ENCODE results near the gene GDAP1L1. TPM values are rescaled to one million over a fixed set of nuclear protein-coding genes. Genes with fewer than 3 reads are reported as not detected.

The GDAP1L1 gene
- total and polyA plus RNA-seq, 4 donors = not detected

DNA sequence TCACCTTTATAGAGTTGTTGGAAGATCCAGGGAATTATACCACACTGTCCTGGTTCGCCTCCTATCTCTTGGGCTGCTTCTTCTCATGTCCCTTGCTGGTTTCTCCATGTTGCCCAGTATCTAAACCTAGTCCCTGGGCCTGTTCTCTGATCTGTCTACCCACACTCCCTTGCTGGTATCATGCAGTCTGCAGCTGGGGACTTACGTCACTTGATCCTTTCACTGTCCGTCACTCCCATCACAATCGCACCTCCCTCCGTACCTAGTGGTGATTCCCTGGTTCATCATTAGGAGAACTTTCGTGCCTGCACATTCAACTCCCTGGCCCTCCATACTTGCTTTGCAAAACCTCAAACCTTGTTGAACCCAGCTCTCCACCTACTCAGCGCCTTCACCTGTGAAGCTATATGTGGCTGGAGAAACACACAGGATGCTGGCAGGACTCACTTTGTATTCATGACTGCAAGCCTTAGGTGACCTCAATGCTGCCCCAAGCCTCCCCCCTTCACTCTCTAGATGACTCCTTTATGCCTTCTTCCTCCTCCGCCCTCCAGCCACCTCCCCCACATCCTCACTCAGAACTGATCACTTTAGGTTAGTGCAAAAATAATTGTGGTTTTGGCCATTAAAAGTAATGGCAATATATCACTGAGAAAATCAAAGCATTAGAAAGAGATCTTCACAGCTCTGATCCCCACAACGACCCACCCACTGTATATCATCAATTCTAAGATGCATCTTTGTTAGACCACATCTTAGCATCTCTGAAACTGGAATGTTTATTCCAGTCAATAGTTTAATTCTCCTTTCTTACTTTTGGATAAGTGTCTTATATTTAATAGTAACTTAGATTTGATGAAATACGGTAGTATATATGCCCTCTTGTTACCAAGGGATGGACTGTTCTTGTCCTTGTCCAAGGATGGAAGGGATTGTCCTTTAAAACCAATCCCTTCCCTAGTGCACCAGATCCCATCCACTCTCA lies 26.4 kb downstream of the GDAP1L1 start (continued):
- TF ChIP-seq, protein P1, sequence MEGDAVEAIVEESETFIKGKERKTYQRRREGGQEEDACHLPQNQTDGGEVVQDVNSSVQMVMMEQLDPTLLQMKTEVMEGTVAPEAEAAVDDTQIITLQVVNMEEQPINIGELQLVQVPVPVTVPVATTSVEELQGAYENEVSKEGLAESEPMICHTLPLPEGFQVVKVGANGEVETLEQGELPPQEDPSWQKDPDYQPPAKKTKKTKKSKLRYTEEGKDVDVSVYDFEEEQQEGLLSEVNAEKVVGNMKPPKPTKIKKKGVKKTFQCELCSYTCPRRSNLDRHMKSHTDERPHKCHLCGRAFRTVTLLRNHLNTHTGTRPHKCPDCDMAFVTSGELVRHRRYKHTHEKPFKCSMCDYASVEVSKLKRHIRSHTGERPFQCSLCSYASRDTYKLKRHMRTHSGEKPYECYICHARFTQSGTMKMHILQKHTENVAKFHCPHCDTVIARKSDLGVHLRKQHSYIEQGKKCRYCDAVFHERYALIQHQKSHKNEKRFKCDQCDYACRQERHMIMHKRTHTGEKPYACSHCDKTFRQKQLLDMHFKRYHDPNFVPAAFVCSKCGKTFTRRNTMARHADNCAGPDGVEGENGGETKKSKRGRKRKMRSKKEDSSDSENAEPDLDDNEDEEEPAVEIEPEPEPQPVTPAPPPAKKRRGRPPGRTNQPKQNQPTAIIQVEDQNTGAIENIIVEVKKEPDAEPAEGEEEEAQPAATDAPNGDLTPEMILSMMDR (IDR thresholded peaks at IDR 0.05; ENCODE audit: low read depth, low read length, missing input control) = no peak
- TF ChIP-seq GABPA (IDR thresholded peaks at IDR 0.05 in 1 of 2, conservative IDR thresholded peaks at IDR 0.05 in 1 of 2) = no peak
- no peak for TF ChIP-seq SP1 (IDR thresholded peaks at IDR 0.05)
- no peak for TF ChIP-seq YY1 (IDR thresholded peaks at IDR 0.05)
- no peak for TF ChIP-seq JUND (IDR thresholded peaks at IDR 0.05)
- TF ChIP-seq FOXA1 (IDR thresholded peaks at IDR 0.05) = no peak
- TF ChIP-seq, protein P2, sequence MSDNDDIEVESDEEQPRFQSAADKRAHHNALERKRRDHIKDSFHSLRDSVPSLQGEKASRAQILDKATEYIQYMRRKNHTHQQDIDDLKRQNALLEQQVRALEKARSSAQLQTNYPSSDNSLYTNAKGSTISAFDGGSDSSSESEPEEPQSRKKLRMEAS (IDR thresholded peaks at IDR 0.05) = no peak

DNA sequence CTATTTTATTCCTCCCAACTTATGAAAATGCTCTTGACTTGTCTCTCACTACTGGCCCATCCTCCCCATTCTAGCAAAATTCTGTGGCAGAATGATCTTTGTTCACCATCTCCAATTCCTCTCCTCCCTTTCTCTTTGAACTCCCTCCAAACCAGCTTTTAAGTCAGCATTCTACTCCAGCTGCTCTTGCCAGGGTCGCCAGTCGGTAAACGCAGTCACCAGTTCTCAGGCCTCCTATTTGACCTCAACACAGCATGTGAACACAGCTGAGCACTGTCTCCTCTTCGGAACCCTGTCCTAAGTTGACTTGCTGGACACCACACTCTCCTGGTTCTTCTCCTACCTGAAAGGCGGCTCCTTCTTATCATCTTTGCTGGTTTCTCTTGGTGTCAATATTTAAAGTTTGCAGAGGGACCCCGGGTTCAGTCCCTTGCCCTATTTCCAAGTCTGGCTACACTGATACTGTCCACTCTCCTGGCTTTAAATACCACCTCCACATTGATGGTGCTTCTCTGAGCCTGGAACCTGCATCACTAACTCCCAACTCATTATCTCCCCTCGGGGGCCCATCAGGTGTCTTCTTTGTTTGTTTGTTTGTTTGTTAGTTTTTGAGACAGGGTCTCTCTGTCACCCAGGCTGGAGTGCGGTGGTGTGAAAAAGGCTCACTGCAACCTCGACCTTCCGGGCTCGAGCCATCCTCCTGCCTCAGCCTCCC lies 27.4 kb downstream of the GDAP1L1 start:
- H3K27ac ChIP-seq (ENCODE audit: low read depth in 1 of 2, low read length in 2 of 2) = no peak overlapping the region
- H3K9me3 ChIP-seq (ENCODE audit: control insufficient read depth in 4 of 4, low read length in 3 of 4) = no peaks in the 10 kb centered on the region
- no peaks in the 10 kb centered on the region for H3K27me3 ChIP-seq (ENCODE audit: control insufficient read depth in 4 of 4, insufficient read depth in 4 of 4, low read length in 3 of 4)
- TF ChIP-seq, protein P3, sequence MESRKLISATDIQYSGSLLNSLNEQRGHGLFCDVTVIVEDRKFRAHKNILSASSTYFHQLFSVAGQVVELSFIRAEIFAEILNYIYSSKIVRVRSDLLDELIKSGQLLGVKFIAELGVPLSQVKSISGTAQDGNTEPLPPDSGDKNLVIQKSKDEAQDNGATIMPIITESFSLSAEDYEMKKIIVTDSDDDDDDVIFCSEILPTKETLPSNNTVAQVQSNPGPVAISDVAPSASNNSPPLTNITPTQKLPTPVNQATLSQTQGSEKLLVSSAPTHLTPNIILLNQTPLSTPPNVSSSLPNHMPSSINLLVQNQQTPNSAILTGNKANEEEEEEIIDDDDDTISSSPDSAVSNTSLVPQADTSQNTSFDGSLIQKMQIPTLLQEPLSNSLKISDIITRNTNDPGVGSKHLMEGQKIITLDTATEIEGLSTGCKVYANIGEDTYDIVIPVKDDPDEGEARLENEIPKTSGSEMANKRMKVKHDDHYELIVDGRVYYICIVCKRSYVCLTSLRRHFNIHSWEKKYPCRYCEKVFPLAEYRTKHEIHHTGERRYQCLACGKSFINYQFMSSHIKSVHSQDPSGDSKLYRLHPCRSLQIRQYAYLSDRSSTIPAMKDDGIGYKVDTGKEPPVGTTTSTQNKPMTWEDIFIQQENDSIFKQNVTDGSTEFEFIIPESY (IDR thresholded peaks at IDR 0.05) = no peak
- TF ChIP-seq TAF1 (conservative IDR thresholded peaks at IDR 0.05) = no peak
- no peaks in the 10 kb centered on the region for H3K4me1 ChIP-seq (ENCODE audit: control insufficient read depth in 4 of 4, insufficient read depth in 4 of 4, low read length in 3 of 4)
- 68% methylated on average over 11 of the region's 11 CpGs for WGBS
- peaks cover 0 to 4% (median 0%) of the 10 kb centered on the region in 4 donors for H3K36me3 ChIP-seq (ENCODE audit: control insufficient read depth in 4 of 4, insufficient read depth in 3 of 4, low read depth in 1 of 4, low read length in 3 of 4)
- H3K9ac ChIP-seq (ENCODE audit: low read depth in 1 of 2, low read length in 2 of 2) = no peak overlapping the region
- no peak overlapping the region for H3K4me3 ChIP-seq (ENCODE audit: low read depth in 1 of 3, low read length in 3 of 3)
- no peak for DNase-seq (ENCODE audit: low spot score)

DNA sequence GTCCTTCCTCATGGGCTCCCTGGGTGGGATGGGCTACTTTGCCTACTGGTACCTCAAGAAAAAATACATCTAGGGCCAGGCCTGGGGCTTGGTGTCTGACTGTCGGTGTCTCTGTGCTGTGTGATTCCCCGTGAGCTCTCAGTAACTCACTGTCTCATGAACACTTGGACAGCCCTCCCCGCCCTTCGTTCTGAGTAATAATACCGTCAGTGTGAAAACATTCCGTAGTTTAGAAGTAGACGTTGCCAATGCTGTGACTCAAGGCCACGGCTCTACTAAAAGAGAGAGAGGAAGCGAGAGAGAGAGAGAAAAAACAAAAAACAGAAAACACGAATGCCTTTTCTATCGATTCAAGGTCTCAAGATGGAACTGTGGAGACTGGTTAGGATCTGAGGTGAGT lies 32.1 kb downstream of the GDAP1L1 start:
- H3K9ac ChIP-seq (ENCODE audit: low read depth in 1 of 2, low read length in 2 of 2) = no peak overlapping the region
- H3K27ac ChIP-seq (ENCODE audit: low read depth in 1 of 2, low read length in 2 of 2) = no peak overlapping the region
- WGBS = 94% methylated on average over 11 of the region's 11 CpGs
- H3K36me3 ChIP-seq (ENCODE audit: control insufficient read depth in 4 of 4, insufficient read depth in 3 of 4, low read depth in 1 of 4, low read length in 3 of 4) = no peaks in the 10 kb centered on the region
- H3K4me1 ChIP-seq (ENCODE audit: control insufficient read depth in 4 of 4, insufficient read depth in 4 of 4, low read length in 3 of 4) = no peaks in the 10 kb centered on the region
- no peaks in the 10 kb centered on the region for H3K9me3 ChIP-seq (ENCODE audit: control insufficient read depth in 4 of 4, low read length in 3 of 4)
- TF ChIP-seq RXRA (IDR thresholded peaks at IDR 0.05) = no peak
- TF ChIP-seq, protein P1 (IDR thresholded peaks at IDR 0.05; ENCODE audit: low read depth, low read length, missing input control) = no peak
- TF ChIP-seq RAD21 (IDR thresholded peaks at IDR 0.05) = no peak
- TF ChIP-seq, protein P4, sequence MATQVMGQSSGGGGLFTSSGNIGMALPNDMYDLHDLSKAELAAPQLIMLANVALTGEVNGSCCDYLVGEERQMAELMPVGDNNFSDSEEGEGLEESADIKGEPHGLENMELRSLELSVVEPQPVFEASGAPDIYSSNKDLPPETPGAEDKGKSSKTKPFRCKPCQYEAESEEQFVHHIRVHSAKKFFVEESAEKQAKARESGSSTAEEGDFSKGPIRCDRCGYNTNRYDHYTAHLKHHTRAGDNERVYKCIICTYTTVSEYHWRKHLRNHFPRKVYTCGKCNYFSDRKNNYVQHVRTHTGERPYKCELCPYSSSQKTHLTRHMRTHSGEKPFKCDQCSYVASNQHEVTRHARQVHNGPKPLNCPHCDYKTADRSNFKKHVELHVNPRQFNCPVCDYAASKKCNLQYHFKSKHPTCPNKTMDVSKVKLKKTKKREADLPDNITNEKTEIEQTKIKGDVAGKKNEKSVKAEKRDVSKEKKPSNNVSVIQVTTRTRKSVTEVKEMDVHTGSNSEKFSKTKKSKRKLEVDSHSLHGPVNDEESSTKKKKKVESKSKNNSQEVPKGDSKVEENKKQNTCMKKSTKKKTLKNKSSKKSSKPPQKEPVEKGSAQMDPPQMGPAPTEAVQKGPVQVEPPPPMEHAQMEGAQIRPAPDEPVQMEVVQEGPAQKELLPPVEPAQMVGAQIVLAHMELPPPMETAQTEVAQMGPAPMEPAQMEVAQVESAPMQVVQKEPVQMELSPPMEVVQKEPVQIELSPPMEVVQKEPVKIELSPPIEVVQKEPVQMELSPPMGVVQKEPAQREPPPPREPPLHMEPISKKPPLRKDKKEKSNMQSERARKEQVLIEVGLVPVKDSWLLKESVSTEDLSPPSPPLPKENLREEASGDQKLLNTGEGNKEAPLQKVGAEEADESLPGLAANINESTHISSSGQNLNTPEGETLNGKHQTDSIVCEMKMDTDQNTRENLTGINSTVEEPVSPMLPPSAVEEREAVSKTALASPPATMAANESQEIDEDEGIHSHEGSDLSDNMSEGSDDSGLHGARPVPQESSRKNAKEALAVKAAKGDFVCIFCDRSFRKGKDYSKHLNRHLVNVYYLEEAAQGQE (IDR thresholded peaks at IDR 0.05) = no peak
- TF ChIP-seq FOXA2 (IDR thresholded peaks at IDR 0.05) = no peak
- no peak for TF ChIP-seq FOXA1 (IDR thresholded peaks at IDR 0.05)
- no peak for TF ChIP-seq HNF4A (conservative IDR thresholded peaks at IDR 0.05)
- TF ChIP-seq SP1 (IDR thresholded peaks at IDR 0.05) = no peak
- no peak for TF ChIP-seq GABPA (IDR thresholded peaks at IDR 0.05 in 1 of 2, conservative IDR thresholded peaks at IDR 0.05 in 1 of 2)
- no peak for TF ChIP-seq TAF1 (conservative IDR thresholded peaks at IDR 0.05)
- TF ChIP-seq JUND (IDR thresholded peaks at IDR 0.05) = no peak
- no peaks in the 10 kb centered on the region for H3K27me3 ChIP-seq (ENCODE audit: control insufficient read depth in 4 of 4, insufficient read depth in 4 of 4, low read length in 3 of 4)
- no peak for DNase-seq (ENCODE audit: low spot score)
- H3K4me3 ChIP-seq (ENCODE audit: low read depth in 1 of 3, low read length in 3 of 3) = no peak overlapping the region
